Left cardiac atrium (tissue), 2 donors: ENCODE measurements around the gene EPOP. TPM values are rescaled to one million over a fixed set of nuclear protein-coding genes. Genes with fewer than 3 reads are reported as not detected.

Source experiments
- microRNA-seq, 2 donors: library from miRNA; unstranded; fragments of <30 nt; microRNA quantifications; one replicate each; pipeline ENCODE4 v1.2.0, GENCODE V29; 2020
- total RNA-seq, 2 donors: library from RNA; stranded (reverse); fragmentation: NEBNext Ultra II Directional; extraction: Animal tissue kit (Norgen Biotek cat#: 25700); gene quantifications; one replicate each; pipeline ENCODE4 v1.2.1, GENCODE V29; 2021
- donor health status: DM: no; HTN: yes; CAD: no; lungs with severe emphysema.
- donor health status: DM: yes; HTN: yes; CAD: no.

EPOP gene
- total RNA-seq, 2 donors from 2014 or later, result 1.4 to 3.9 TPM

Small RNAs within 50 kb of the gene (microRNA-seq; reads per million reads assigned to microRNA genes)
- gene MIR4726 (0.40 to 0.54 reads per million in 2 donors), gene MIR4734 (0 reads per million in 2 donors)

Other genes starting within 250 kb of the EPOP start
- gene ARHGAP23, start 246.5 kb downstream of the EPOP start, total RNA-seq, result 10 to 100 TPM; 54.1 to 91.9 TPM
- 1 to 10 TPM; 1.4 to 3.0 TPM for gene SRCIN1, start 69.0 kb downstream of the EPOP start, total RNA-seq
- gene MLLT6, start 30.3 kb upstream of the EPOP start, total RNA-seq, result 10 to 100 TPM; 76.1 to 88.9 TPM
- gene CISD3, start 55.4 kb upstream of the EPOP start, total RNA-seq, result 10 to 100 TPM; 51.1 to 66.2 TPM
- 10 to 100 TPM; 28.2 to 45.2 TPM for gene PCGF2, start 73.4 kb upstream of the EPOP start, total RNA-seq
- gene PSMB3, start 77.8 kb upstream of the EPOP start, total RNA-seq, result 100 to 1,000 TPM; 139 to 163 TPM
- 10 to 100 TPM; 36.1 to 42.0 TPM for gene PIP4K2B, start 124.6 kb upstream of the EPOP start, total RNA-seq
- 10 to 100 TPM in 1 of 2 donors, 1 to 10 TPM in 1; 8.5 to 12.1 TPM for gene CWC25, start 150.4 kb upstream of the EPOP start, total RNA-seq
- gene RPL23, start 178.8 kb upstream of the EPOP start, total RNA-seq, result 100 to 1,000 TPM; 892 to 925 TPM
- gene LASP1, start 195.1 kb upstream of the EPOP start, total RNA-seq, result 10 to 100 TPM; 51.8 to 55.0 TPM